HG02610 (cell line): Measurements from ENCODE around the gene OLFM1.

Source experiments
- ATAC-seq: cut with Tn5 transposase; IDR thresholded peaks from one replicate; pipeline ENCODE4 v1.9.1; 2021; ENCODE audit warnings: mild to moderate bottlenecking, moderate library complexity; ENCODE audit not compliant: unreplicated experiment

OLFM1 gene

DNA sequence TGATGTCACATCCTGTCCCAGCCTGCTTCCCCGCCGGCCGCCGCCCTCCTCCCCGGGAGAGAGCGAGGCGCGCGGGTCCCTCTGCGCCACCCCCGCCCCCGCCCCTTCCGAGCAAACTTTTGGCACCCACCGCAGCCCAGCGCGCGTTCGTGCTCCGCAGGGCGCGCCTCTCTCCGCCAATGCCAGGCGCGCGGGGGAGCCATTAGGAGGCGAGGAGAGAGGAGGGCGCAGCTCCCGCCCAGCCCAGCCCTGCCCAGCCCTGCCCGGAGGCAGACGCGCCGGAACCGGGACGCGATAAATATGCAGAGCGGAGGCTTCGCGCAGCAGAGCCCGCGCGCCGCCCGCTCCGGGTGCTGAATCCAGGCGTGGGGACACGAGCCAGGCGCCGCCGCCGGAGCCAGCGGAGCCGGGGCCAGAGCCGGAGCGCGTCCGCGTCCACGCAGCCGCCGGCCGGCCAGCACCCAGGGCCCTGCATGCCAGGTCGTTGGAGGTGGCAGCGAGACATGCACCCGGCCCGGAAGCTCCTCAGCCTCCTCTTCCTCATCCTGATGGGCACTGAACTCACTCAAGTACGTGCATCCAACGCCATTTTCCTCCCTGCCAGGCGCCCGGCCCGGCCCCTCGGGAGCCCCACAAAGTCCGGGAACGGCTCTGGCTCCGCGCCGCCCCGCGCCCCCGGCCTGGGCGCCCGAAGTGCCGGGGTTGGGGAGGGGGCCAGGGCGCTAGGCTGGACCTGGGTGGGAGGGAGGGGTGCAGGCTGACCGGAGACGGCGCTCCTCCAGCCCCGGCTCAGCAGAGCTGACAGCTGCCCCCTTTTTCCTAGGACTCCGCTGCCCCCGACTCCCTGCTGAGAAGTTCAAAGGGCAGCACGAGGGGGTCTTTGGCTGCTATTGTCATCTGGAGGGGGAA lies 12.0 kb upstream of the OLFM1 start:
- no peak for ATAC-seq

DNA sequence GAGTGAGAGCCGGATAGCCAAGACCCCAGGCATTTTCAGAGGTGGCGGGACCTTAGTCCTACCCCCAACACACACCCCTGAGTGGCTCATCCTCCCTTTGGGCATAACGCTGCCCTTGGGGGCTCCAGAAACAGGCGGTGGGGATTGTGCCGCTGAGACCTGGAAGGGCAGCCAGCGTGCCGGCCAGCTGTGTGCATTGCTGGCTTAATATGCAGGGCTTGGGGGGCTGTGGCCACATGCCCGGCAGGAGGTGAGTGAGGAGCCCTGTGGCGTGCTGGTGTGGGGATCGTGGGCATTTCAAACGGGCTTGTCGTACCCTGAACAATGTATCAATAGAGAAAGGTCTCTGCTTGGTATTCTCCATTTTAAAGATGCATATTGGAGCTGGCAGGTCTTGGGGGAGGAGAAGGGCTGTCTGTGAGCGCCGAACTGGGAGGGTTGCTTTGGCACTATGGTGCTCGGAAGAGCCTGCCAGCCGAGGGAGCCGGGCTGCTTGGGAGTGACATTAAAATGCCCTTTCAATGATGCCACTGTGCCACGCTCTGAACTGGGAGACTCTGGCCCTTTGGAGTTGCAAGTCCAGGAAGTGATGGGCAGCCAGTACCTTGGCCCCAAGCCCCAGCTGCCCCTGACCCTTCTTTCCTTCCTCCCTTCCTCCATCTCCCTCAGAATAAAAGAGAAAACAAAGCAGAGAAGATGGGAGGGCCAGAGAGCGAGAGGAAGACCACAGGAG lies 11.2 kb upstream of the OLFM1 start:
- ATAC-seq, result no peak

DNA sequence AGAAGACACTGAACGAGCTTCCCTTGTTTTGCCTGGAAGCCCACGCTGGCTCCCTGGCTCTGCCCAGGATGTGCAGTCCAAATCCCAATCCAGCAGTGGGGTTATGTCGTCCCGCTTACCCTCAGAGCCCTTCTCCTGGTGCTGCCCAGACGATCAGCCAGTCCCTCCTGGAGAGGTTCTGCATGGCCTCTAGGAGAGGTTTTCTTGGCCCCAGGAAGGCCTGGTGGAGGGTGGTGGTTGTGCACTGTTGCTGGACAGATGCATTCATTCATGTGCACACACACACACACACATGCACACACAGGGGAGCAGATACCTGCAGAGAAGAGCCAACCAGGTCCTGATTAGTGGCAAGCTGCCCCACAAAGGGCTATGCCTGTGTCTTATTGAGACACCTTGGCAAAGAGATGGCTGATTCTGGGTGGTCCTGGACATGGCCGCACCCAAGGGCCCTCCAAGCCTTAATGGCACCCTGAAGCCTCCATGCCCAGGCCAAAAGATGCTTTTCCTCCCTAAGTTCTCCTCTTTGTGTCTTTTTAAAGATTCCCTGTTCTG lies 10.5 kb upstream of the OLFM1 start:
- ATAC-seq, result no peak

DNA sequence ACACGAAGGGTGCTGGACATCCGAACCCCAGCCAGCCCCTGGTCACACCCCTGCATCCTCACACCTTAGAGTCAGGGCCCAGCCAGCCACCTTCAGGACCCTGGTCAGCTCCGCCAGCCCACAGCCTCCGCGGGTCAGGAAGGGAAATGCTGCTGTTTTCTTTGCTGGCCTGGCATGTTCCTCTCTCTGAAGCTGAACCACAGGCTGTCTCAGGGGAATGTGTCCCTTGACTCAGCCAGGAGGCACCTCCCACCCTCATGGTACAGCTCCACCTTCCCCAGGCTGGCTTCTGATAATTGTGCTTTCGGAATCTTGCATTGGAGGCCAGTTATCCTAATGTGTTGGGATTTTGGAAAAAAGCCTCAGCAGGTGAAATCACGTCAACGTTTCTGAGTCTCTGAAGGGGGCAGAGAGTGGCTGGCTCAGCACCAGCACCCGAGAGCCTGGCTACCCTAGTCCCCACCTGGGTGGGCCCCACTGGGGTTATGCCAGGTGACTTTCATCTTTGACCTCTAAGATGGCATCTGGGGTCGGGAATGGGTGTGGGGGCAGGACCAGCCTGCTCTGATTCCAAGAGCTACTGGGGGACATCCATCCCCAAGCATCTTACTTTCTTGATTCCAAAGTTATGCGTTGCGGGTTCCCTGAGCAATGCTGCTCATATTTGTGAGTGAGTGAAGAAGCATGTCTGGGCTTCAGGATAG lies 9.8 kb upstream of the OLFM1 start:
- no peak for ATAC-seq

DNA sequence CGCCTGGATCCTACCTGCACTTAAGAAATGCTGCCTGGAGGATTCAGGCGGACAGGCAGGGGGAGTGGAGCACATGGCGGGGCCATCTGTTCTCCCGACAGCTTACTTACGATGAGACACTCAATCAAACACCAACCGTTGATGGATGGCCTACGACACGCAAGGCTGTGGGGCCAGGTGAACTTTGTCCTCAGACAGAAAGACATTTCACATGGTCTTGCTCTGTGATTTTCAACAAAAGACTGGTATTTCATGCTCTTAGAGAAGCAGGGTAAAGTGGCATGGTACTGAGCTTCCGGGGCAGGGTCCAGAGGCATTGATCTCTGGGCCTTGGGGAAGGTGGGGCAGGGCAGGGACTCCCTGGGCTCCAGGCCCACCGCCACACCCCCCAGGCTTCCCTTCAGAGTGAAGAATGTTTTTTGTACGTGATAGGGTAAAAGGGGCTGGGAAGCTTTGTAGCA lies 9.1 kb upstream of the OLFM1 start:
- ATAC-seq, result no peak

DNA sequence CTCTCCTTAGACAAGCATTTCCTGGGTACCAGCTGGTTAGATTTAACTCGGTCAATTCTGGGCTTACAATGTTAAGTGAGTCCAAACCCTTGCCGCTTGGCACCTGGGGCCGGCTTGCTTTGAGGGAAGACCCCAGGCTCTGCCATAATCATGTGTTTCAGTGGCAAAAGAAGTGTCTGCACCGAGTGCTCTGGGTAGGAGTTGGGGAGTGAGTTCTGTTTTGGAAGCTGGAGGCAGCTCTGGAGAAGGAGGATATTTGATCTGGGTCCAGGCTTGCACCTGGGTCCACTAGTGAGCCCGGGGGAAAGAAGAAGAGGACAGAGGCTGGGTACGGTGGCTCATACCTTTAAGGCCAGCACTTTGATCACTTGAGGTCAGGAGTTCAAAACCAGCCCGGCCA lies 8.4 kb upstream of the OLFM1 start:
- no peak for ATAC-seq

DNA sequence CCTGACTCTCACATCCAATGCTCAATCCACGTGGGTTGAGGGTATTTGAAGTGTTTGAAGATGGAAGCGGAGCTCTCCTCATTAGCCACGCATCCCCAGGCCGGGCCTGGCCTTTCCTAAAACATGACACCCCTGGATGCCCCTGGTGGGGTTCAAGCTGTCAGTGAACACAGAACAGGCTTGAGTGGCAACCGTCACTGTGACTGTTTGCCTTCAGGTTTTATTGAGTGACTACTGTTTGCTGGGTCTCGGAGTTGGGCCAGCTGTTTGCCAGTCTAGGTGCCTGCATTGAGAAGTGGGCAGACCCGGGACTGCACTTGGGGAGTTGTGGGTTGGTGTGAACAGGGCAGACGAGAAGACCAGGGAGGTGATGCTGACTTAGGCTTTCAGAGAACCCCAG lies 7.8 kb upstream of the OLFM1 start:
- no peak for ATAC-seq

DNA sequence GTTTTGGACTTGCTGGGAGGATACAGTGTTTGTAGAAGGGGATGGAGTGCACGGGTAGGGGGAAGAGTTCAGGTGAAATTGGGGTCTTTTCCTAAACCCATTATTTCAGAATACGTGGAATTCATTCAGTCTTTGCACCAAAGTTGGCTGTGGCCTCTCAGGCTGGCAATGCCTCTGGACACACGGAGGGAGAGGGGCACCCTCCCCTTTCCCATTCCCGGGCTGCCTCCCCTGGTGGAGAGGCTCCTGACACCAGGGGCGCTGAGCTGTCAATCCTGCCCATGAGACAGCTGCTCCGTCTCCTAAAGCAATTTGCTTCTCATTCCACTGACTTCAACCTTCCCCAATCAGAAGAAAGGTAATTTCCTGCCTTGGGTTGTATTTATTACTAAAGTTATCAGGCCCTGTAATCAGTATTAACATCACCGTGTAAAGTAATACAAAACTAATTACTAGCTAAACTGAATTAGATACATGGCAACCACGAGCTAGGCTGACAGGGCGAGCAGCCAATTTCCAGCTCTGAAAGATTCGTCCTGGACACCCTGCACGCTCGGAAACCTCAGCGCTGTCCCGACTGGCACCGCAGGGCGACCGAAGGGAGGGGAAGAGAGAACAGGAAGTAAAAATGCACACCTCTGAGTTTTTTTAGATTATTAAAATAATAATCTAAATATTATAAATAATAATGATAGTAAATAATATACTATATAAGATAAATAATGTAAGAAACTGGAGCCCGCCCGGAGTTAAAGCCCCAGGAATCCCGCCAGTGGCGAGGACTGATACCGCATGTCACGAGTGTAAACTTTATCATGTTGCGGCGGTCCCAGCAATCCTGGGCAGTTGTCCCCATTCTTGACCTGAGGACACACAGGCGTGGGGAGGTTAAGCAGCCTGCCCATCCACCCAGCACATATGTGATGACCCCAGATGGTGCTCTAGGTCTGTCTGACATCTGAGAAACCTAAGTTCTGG lies 6.9 kb upstream of the OLFM1 start:
- ATAC-seq, result no peak

DNA sequence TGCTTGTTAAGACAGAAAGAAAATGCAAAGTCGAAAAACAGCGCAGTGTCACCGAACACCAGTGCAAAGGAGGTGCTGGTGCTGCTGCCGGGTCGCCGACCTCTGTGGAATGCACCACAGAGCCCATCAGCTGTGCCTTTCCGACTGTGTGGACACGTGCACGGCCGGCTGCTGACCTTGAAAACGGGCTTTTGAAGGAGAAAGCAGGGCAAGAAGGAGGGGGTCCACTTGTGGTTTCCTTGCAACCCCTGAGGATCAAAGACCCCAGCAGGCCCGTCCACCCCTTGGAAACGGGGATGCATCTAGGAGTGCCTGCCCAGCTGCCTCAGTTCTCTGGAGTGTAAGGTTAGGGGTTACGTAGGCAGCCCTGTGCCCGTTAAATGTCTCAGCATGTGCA lies 6.2 kb upstream of the OLFM1 start:
- ATAC-seq, result no peak

DNA sequence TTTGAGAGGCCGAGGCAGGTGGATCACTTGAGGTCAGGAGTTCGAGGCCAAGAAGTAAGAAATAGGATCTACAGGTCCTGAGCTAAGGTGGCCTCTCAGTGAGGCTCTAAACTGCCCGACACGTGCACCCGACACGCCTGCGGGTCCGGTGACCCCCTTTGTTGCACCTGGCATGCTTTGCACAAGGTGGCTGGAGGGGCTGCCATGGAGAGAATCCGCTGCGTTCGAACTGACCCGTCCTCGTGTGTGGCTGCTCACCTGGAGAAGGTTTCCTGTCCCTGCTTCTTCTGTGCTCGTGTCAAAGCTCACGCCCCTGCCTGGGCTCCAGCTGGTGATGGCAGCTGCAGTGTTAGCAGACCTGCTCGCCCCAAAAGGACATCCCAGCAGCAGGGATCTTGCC lies 5.7 kb upstream of the OLFM1 start:
- no peak for ATAC-seq

DNA sequence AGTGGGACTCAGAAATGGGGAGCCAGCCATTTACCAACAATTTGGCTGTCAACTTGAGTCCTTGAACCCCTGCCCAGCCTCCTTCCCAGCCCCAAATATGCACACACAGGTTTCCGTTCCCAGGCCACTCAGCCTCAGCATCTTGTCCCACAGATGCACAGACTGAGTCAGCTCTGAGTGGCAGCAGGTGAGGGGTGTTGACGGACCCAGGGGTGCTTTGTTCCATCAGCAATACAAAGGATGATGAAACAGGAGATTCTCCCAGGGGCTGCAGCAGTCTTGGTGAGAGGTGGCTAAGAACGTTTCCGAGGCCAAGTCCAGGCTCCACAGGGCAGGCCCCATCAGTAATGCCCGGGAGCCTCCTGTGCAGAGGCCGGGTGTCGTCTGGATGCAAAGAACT lies 4.9 kb upstream of the OLFM1 start:
- ATAC-seq, result no peak

DNA sequence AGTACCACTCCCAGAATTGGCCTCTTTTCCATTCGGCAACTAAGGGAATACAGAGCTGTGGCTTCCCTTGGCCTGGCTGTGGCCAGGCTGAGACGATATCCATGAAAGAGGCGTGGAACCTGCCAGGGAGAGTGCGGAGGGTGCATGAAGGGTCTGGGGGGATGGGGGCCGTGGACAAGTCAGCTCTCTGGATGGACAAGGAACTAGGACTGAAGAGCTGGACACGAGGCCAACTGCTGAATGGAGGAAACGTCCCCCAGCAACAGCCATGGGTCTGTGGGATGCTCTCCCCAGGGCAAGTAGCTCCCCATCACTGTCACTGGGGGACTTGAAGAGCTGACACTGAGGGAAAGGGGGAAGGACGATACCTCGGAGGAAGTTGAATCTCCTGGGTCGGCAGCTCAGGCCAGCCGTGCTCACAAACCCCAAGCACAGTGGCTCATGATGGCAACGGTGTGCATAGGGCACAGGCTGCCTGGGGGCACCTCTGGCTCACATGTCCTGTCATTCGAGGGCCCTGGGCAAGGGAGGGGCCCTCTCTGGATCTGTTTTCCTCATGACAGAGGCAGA lies 4.1 kb upstream of the OLFM1 start:
- no peak for ATAC-seq

DNA sequence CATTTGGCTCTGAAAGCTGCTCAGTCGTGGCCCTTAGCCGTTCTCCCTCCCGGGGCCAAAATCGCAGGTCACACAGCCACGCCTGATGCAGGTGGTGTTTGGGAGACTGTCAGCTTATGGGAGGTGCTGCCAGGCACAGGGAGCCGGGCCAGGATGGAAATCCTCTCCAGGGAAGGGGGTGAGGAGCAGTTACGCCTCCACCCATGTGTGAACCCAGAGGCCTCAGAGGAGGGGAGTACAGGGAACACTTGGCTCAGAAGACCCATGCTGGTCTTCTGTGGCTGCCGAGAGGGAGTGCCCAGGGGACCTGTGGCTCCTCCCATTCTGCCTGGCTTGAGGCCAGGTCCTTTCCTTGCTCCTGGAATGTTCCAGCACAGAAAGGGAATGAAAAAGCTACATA lies 3.6 kb upstream of the OLFM1 start:
- ATAC-seq, result no peak

DNA sequence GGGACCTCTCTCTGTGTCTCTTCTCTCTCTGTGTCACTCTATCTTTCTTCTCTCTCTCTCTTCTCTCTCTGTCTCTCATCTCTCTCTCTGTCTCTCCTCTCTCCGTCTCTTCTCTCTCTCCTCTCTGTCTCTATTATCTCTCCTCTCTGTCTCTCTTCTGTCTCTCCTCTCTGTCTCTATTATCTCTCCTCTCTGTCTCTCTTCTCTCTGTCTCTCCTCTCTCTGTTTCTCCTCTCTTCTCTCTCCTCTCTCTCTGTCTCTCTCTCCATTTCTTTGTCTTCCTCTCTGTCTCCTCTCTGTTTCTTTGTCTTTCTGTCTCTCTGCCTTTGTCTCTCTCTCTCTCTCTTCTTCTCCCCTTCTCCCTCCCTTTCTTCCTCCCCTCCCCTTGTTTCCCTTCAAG lies 3.2 kb upstream of the OLFM1 start:
- no peak for ATAC-seq

DNA sequence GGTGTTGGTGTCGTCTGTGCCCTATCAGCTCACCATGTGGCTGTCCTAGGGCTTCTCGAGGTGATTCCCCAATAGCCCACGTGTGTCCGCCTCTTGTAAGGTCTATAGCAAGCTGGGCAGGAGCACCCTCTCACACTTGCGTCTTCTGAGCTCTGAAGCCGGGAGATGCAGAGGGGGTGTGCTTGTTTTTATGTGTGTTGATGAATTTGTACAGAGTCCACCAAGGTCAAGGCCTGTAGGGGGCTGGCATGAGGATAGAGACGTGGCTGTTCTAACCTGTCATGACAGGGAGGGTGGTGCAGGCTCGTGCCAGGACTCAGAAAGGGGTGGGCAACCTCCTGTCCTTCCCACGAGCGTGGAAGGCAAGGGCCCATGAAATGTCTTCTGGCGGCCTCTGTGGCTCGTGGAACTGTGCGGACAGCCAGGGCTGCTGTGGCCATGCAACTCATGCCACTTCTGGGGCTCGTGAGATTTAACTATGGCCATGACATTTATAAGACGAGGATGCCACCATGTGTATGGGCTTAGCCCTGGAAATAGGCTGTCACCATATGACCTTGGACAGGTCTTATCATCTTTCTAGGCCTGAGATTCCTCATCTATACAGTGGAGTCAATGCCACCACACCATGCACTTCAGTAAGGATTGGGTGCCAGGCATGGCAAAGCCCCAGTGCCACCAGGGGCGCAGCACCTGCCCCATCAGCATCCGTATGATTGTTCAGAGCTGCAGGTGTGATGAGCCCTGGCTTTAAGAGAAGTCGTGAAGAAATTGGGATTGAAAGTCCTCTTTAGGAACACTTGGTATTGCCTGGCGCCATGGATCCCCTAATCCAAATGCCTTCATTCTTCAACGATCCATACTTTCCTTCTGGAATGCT lies 2.3 kb upstream of the OLFM1 start:
- ATAC-seq, result no peak

DNA sequence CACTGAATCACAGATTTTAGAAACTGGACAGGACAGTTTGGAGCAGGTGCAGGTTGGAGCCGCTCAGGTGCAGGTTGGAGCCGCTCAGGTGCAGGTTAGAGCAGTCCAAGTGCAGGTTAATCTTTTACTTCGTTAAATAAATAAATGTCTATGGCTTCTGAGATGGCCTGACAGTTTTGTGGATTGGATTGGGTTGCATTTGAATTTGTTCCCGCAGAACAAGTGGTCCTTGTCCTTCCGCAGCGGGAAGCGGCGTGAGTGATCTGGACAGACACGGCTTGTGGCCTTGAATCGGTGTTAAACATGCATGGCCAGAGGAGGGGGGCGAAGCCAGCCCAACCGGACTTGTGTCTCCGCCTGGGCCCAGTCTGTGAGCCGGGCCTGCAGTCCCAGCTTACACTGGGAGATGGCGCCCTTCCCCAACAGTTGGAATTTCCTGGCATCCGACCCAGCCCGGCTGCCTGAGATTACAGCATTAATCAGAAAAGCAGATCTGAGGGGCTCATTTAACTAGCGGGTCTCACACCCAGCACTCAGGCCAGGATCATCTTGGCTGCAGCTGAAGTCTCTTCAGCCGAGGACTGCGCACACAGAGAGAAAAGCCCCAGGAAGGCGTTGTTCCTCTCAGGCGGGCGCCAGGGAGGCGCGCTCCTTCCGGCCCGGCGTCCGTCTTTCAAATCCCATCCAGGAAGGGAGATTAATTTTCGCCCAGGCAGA lies 1.5 kb upstream of the OLFM1 start:
- no peak for ATAC-seq

DNA sequence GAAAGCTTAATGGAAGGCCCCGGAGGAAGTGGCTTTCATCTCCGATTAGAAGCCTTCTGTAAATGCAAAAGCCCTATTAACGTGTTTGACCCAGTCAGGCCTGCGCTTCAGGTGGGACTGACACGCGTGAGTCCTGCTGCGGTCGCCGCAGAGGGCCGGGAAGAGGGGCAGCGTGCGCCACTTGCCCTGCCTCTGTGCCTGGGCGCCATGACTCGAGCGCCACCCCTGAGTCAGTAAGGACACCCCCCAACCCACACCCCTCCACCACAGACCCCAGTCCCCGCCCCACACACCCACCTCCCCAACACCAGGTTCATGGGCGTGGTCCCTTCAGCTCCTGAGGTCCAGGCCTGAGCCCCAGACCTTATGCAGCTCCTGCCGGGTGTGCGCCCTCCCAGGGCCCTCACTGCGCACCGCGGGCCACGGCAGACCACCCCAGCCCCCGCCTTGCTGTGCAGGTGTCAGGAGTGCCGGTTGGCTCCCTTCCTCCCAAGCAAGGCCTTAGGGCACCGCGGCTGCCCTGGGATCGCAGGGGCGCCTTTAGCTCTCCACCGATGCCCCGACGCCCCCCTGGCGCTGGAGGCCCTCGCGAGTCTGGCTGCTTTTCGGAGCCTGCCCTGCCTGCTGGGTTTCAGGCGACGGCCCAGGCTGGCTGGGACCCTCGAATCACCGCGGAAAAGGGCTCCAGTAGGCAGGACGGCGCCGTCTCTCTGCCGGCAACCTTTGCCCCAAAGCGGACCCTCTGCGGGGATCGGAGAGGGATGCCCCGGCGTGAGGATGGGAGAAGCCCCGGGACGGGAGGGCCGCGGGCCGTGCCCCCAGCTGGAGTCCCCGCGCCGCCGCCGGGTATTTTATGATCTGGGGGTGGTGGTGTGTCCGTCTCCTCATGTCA lies 625 bp upstream of the OLFM1 start:
- ATAC-seq, result no peak
